Measurements from ENCODE around the gene PLCL1. TPM values are rescaled to one million over a fixed set of nuclear protein-coding genes. Genes with fewer than 3 reads are reported as not detected.

PLCL1 gene
- total RNA-seq, 1 experiment from 2014 or later: 0.07 TPM

DNA sequence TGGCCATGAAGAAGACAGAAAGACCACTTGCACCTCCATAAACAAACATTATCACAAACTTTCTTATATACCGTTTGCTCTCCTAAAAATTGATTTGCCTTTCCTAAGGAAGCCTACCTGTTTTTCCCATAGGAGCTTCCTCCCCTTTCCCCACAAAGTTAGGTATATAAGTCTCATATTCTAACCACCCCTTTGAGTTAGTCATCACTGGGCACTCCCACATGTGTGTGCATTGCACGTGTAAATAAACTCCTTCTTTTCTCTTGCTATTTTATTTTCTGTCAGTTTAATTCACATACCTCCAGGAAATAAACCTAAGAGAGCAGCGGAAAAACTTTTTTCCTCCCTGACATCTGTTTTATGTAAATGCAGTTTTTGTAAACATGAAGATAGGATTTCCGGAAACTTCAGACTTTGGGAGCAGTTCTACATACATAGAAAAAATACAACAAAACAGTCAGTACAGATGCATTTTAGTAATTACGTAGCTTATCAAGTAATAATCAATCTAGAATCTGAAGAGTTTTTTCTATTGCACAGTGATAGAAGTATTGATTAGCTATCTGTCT is 46.6 kb downstream of the PLCL1 start:
- H3K4me3 Mint-ChIP-seq (ENCODE audit: low read depth, unreplicated experiment): no peak overlapping the region
- intact Hi-C loops (cut with micrococcal nuclease; ENCODE audit: unreplicated experiment): loop anchor here (5.0 kb wide), 1 partner anchor 276 kb away; no protein-coding TSS in a partner anchor
- no peak for DNase-seq
- CTCF ChIA-PET: interaction anchor here (0.6 kb wide), 1 partner anchor 1755 kb away, joined by 3 read pairs; no protein-coding TSS in a partner anchor
- H3K27me3 Mint-ChIP-seq (ENCODE audit: unreplicated experiment): peaks cover 2% of the 10 kb centered on the region
- TF ChIP-seq, protein P1, sequence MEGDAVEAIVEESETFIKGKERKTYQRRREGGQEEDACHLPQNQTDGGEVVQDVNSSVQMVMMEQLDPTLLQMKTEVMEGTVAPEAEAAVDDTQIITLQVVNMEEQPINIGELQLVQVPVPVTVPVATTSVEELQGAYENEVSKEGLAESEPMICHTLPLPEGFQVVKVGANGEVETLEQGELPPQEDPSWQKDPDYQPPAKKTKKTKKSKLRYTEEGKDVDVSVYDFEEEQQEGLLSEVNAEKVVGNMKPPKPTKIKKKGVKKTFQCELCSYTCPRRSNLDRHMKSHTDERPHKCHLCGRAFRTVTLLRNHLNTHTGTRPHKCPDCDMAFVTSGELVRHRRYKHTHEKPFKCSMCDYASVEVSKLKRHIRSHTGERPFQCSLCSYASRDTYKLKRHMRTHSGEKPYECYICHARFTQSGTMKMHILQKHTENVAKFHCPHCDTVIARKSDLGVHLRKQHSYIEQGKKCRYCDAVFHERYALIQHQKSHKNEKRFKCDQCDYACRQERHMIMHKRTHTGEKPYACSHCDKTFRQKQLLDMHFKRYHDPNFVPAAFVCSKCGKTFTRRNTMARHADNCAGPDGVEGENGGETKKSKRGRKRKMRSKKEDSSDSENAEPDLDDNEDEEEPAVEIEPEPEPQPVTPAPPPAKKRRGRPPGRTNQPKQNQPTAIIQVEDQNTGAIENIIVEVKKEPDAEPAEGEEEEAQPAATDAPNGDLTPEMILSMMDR (IDR thresholded peaks at IDR 0.05; ENCODE audit: unreplicated experiment): no peak
- no peak overlapping the region for H3K27ac Mint-ChIP-seq (ENCODE audit: unreplicated experiment)
- H3K36me3 Mint-ChIP-seq (ENCODE audit: insufficient read depth, unreplicated experiment): no peaks in the 10 kb centered on the region
- H3K4me1 Mint-ChIP-seq (ENCODE audit: low read depth, unreplicated experiment): no peaks in the 10 kb centered on the region
- H3K9me3 Mint-ChIP-seq (ENCODE audit: low read depth, unreplicated experiment): no peaks in the 10 kb centered on the region
- BruUV-seq (replicated peaks): no TSS peak

DNA sequence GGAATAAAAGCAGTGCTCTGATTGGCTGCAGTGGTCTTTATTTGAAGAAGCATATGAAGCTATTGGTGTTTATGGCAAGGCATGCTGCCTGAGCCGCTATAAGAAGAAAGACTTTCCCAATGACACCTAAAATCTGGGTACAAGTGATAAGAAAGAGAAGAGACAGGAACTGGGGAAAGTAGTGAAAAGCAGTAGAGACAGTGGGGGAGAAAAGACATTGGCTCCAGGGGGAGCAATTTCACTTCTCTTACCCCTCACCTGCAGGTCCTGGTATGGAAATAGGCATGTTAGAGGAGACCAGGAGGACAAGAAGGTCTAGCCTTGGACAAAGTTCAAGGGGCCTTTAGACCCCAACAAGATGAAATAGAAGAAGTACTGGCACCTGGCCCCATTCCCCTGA is 47.1 kb downstream of the PLCL1 start:
- no peak overlapping the region for H3K4me3 Mint-ChIP-seq (ENCODE audit: low read depth, unreplicated experiment)
- intact Hi-C loops (cut with micrococcal nuclease; ENCODE audit: unreplicated experiment): loop anchor here (5.0 kb wide), 1 partner anchor 276 kb away; no protein-coding TSS in a partner anchor
- no TSS peak for BruUV-seq (replicated peaks)
- TF ChIP-seq, protein P1 (IDR thresholded peaks at IDR 0.05; ENCODE audit: unreplicated experiment): no peak
- no peaks in the 10 kb centered on the region for H3K4me1 Mint-ChIP-seq (ENCODE audit: low read depth, unreplicated experiment)
- no peak overlapping the region for H3K27ac Mint-ChIP-seq (ENCODE audit: unreplicated experiment)
- DNase-seq: no peak
- CTCF ChIA-PET: interaction anchor here (0.6 kb wide), 1 partner anchor 1755 kb away, joined by 3 read pairs; no protein-coding TSS in a partner anchor
- no peaks in the 10 kb centered on the region for H3K27me3 Mint-ChIP-seq (ENCODE audit: unreplicated experiment)
- no peaks in the 10 kb centered on the region for H3K9me3 Mint-ChIP-seq (ENCODE audit: low read depth, unreplicated experiment)
- H3K36me3 Mint-ChIP-seq (ENCODE audit: insufficient read depth, unreplicated experiment): no peaks in the 10 kb centered on the region

DNA sequence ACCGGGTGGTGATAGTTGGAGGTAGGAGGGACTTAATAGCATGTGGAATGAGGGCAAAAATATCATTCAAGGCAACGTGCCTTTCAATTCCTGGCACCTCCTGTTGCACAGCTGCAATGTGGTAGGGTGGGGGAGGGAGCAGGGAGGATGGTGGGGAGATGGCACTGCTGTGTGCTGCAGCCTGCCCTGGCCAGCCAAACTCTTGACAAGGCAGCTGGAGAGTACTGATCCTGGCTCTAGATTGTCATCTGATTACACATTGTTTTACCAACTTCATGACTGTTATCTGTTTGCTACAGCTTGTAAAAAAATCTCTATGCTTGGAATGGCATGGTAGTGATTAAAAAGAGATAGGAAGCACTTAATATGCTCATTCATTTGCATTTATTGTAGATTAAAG is 47.7 kb downstream of the PLCL1 start:
- Mint-ChIP-seq H3K36me3 (ENCODE audit: insufficient read depth, unreplicated experiment) (no peaks in the 10 kb centered on the region), H3K4me3 (ENCODE audit: low read depth, unreplicated experiment) (no peak overlapping the region), H3K27me3 (ENCODE audit: unreplicated experiment) (no peaks in the 10 kb centered on the region), H3K9me3 (ENCODE audit: low read depth, unreplicated experiment) (no peaks in the 10 kb centered on the region), H3K27ac (ENCODE audit: unreplicated experiment) (no peak overlapping the region), H3K4me1 (ENCODE audit: low read depth, unreplicated experiment) (no peaks in the 10 kb centered on the region)
- no TSS peak for BruUV-seq (replicated peaks)
- CTCF ChIA-PET: no interaction called here
- no peak for DNase-seq
- TF ChIP-seq, protein P1 (IDR thresholded peaks at IDR 0.05; ENCODE audit: unreplicated experiment): no peak
- intact Hi-C loops (cut with micrococcal nuclease; ENCODE audit: unreplicated experiment): loop anchor here (5.0 kb wide), 1 partner anchor 275 kb away; no protein-coding TSS in a partner anchor

DNA sequence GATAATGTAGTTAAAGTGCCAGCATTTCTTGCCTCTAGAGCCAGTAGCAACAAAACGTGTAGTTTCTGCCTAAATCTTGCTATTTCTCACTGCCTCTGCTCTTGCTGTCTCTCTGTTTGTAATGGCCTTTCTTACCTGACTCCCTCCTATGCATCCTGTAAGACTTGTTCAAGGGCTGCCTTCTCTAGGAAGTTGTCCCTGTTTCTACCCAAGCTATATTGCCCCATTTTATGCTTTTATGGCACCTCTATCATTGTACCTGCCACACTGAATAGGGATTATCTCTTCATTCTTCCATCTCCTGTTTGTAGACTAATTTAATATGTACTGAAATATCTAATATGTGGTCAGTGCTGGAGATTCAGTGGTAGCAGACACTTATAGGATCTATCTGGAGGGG is 49.2 kb downstream of the PLCL1 start:
- Mint-ChIP-seq H3K27ac (ENCODE audit: unreplicated experiment) (no peak overlapping the region), H3K36me3 (ENCODE audit: insufficient read depth, unreplicated experiment) (no peaks in the 10 kb centered on the region), H3K4me3 (ENCODE audit: low read depth, unreplicated experiment) (no peak overlapping the region), H3K9me3 (ENCODE audit: low read depth, unreplicated experiment) (no peaks in the 10 kb centered on the region), H3K27me3 (ENCODE audit: unreplicated experiment) (no peaks in the 10 kb centered on the region), H3K4me1 (ENCODE audit: low read depth, unreplicated experiment) (no peaks in the 10 kb centered on the region)
- intact Hi-C loops (cut with micrococcal nuclease; ENCODE audit: unreplicated experiment): loop anchor here (5.0 kb wide), 1 partner anchor 274 kb away; no protein-coding TSS in a partner anchor
- TF ChIP-seq, protein P1 (IDR thresholded peaks at IDR 0.05; ENCODE audit: unreplicated experiment): no peak
- CTCF ChIA-PET: no interaction called here
- BruUV-seq (replicated peaks): no TSS peak
- no peak for DNase-seq

All from Calu3 (cell line).